Measurements from ENCODE around the gene NUMB. TPM values are rescaled to one million over a fixed set of nuclear protein-coding genes. Genes with fewer than 3 reads are reported as not detected.
A peak's percentile ranks its signal among the peaks of the same experiment; 100 is the strongest.

NUMB gene
- total and polyA plus RNA-seq, 2 donors (not counting 1 experiment from before 2014, with no cell fraction given): 36.0 to 151 TPM

DNA sequence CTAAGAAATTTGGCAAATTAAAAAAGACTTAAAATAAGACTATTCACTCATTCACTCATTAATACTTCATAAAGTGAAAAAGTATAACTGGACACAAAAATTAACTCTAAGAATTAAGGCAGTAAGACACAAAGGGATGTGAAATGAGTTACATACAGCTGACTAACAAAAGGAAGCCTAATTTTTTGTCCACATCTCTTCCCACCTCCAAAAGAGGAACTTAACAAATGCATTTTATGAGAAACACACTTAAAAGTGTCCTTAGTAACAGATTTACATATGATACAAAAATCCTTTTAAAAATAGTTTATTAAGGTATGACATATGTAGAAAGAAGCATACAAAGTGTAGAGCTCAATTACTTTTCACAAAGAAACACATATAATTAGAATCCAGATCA is 88.9 kb downstream of the NUMB start:
- Histone ChIP-seq H3K9me3 (ENCODE audit: control insufficient read depth, insufficient read depth, low read depth, low read length) (no peaks in the 10 kb centered on the region), H3K4me3 (replicated peaks in 1 of 4; ENCODE audit: control extremely low read depth in 1 of 4, insufficient read depth in 1 of 4, low read depth in 3 of 4, low read length in 4 of 4) (no peak overlapping the region), H3K9ac (ENCODE audit: insufficient read depth, low read length) (no peak overlapping the region), H3K27me3 (ENCODE audit: control insufficient read depth, insufficient read depth, low read length) (no peaks in the 10 kb centered on the region), H3K27ac (ENCODE audit: insufficient read depth, low read length) (no peak overlapping the region), H4K20me1 (ENCODE audit: control insufficient read depth, extremely low read depth, insufficient read depth, low read length) (no peaks in the 10 kb centered on the region), H3K79me2 (ENCODE audit: control insufficient read depth, insufficient read depth, low read length) (peaks cover 11% of the 10 kb centered on the region), H3K4me2 (ENCODE audit: extremely low read depth, insufficient read depth, low read length) (no peak overlapping the region), H3K36me3 (ENCODE audit: control insufficient read depth, insufficient read depth, low read length) (no peaks in the 10 kb centered on the region), H2AFZ (ENCODE audit: low read length) (no peak overlapping the region), H3K4me1 (ENCODE audit: control insufficient read depth, extremely low read depth, insufficient read depth, low read length) (no peaks in the 10 kb centered on the region)
- DNase-seq (ENCODE audit: low read depth in 2 of 2): no peak
- TF ChIP-seq, protein P1, sequence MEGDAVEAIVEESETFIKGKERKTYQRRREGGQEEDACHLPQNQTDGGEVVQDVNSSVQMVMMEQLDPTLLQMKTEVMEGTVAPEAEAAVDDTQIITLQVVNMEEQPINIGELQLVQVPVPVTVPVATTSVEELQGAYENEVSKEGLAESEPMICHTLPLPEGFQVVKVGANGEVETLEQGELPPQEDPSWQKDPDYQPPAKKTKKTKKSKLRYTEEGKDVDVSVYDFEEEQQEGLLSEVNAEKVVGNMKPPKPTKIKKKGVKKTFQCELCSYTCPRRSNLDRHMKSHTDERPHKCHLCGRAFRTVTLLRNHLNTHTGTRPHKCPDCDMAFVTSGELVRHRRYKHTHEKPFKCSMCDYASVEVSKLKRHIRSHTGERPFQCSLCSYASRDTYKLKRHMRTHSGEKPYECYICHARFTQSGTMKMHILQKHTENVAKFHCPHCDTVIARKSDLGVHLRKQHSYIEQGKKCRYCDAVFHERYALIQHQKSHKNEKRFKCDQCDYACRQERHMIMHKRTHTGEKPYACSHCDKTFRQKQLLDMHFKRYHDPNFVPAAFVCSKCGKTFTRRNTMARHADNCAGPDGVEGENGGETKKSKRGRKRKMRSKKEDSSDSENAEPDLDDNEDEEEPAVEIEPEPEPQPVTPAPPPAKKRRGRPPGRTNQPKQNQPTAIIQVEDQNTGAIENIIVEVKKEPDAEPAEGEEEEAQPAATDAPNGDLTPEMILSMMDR (conservative IDR thresholded peaks at IDR 0.05 in 1 of 2, IDR thresholded peaks at IDR 0.05 in 1 of 2; ENCODE audit: low read depth in 1 of 2, low read length in 2 of 2): no peak
- no peak for TF ChIP-seq EZH2 (IDR thresholded peaks at IDR 0.05; ENCODE audit: low read length, missing control alignments)

GRCh38 chr14:73368616-73369015 is 89.7 kb downstream of the NUMB start:
- H3K4me2 ChIP-seq (ENCODE audit: extremely low read depth, insufficient read depth, low read length): no peak overlapping the region
- peak in 1 of 2 donors; percentile 18 for DNase-seq (ENCODE audit: low read depth in 2 of 2)
- H3K9ac ChIP-seq (ENCODE audit: insufficient read depth, low read length): no peak overlapping the region
- no peaks in the 10 kb centered on the region for H3K36me3 ChIP-seq (ENCODE audit: control insufficient read depth, insufficient read depth, low read length)
- no peak overlapping the region for H2AFZ ChIP-seq (ENCODE audit: low read length)
- no peaks in the 10 kb centered on the region for H3K4me1 ChIP-seq (ENCODE audit: control insufficient read depth, extremely low read depth, insufficient read depth, low read length)
- TF ChIP-seq, protein P1 (conservative IDR thresholded peaks at IDR 0.05 in 1 of 2, IDR thresholded peaks at IDR 0.05 in 1 of 2; ENCODE audit: low read depth in 1 of 2, low read length in 2 of 2): no peak
- no peak for TF ChIP-seq EZH2 (IDR thresholded peaks at IDR 0.05; ENCODE audit: low read length, missing control alignments)
- H3K4me3 ChIP-seq (replicated peaks in 1 of 4; ENCODE audit: control extremely low read depth in 1 of 4, insufficient read depth in 1 of 4, low read depth in 3 of 4, low read length in 4 of 4): no peak overlapping the region
- H4K20me1 ChIP-seq (ENCODE audit: control insufficient read depth, extremely low read depth, insufficient read depth, low read length): no peaks in the 10 kb centered on the region
- H3K79me2 ChIP-seq (ENCODE audit: control insufficient read depth, insufficient read depth, low read length): peaks cover 9% of the 10 kb centered on the region
- H3K9me3 ChIP-seq (ENCODE audit: control insufficient read depth, insufficient read depth, low read depth, low read length): no peaks in the 10 kb centered on the region
- no peak overlapping the region for H3K27ac ChIP-seq (ENCODE audit: insufficient read depth, low read length)
- H3K27me3 ChIP-seq (ENCODE audit: control insufficient read depth, insufficient read depth, low read length): no peaks in the 10 kb centered on the region

DNA sequence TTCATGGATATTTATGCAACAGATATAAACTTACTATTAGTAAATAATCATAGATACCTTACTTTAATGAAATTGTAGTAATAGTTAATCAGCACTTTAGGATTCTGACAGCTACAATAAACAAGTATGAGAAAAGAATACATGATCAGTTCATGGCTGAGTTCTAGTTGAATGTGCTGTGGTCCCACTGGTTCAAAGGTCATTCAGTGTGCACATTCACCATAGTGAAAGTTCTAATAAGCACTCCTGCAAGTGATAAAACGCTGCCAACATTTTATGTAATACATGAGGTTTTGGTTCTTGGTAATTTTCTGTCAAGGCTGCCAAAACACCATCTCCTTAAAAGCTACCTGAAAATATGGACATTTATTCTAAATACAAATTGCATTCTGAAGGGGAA is 92.6 kb downstream of the NUMB start:
- H3K4me2 ChIP-seq (ENCODE audit: extremely low read depth, insufficient read depth, low read length): no peak overlapping the region
- peak; percentile 29 to 60 for DNase-seq (ENCODE audit: low read depth in 2 of 2)
- peaks cover 8% of the 10 kb centered on the region for H3K79me2 ChIP-seq (ENCODE audit: control insufficient read depth, insufficient read depth, low read length)
- H3K4me1 ChIP-seq (ENCODE audit: control insufficient read depth, extremely low read depth, insufficient read depth, low read length): no peaks in the 10 kb centered on the region
- H3K9ac ChIP-seq (ENCODE audit: insufficient read depth, low read length): no peak overlapping the region
- no peak overlapping the region for H2AFZ ChIP-seq (ENCODE audit: low read length)
- no peaks in the 10 kb centered on the region for H3K36me3 ChIP-seq (ENCODE audit: control insufficient read depth, insufficient read depth, low read length)
- H3K9me3 ChIP-seq (ENCODE audit: control insufficient read depth, insufficient read depth, low read depth, low read length): no peaks in the 10 kb centered on the region
- H3K4me3 ChIP-seq (replicated peaks in 1 of 4; ENCODE audit: control extremely low read depth in 1 of 4, insufficient read depth in 1 of 4, low read depth in 3 of 4, low read length in 4 of 4): no peak overlapping the region
- no peaks in the 10 kb centered on the region for H3K27me3 ChIP-seq (ENCODE audit: control insufficient read depth, insufficient read depth, low read length)
- H4K20me1 ChIP-seq (ENCODE audit: control insufficient read depth, extremely low read depth, insufficient read depth, low read length): no peaks in the 10 kb centered on the region
- H3K27ac ChIP-seq (ENCODE audit: insufficient read depth, low read length): no peak overlapping the region
- TF ChIP-seq EZH2 (IDR thresholded peaks at IDR 0.05; ENCODE audit: low read length, missing control alignments): no peak
- TF ChIP-seq, protein P1 (conservative IDR thresholded peaks at IDR 0.05 in 1 of 2, IDR thresholded peaks at IDR 0.05 in 1 of 2; ENCODE audit: low read depth in 1 of 2, low read length in 2 of 2): no peak
